WTC11 (cell line): ENCODE results near the gene DGKH. TPM values are rescaled to one million over a fixed set of nuclear protein-coding genes. Genes with fewer than 3 reads are reported as not detected.

ENCODE experiments used
- ATAC-seq: fragments of 200-7000 bp; cut with Tn5 transposase; 2 replicates; pipeline ENCODE4 v1.10.0; 2021; ENCODE audit warnings: mild to moderate bottlenecking, moderate library complexity
- CTCF ChIA-PET: fragments of 300-600 bp; sonication (Branson Sonifier 250); formaldehyde crosslinking; loops from one replicate; lab custom pipeline; 2021; ENCODE audit warnings: antibody characterized with exemption; lab: Charles Lee
- POLR2A ChIA-PET: fragments of 350-600 bp; sonication (Branson Sonifier 250); formaldehyde crosslinking; loops from one replicate; lab custom pipeline; 2021; ENCODE audit warnings: antibody characterized with exemption; lab: Charles Lee
- DNase-seq: peaks from one replicate; pipeline ENCODE4 v3.0.0; 2021; ENCODE audit warnings: low spot score
- H3K27ac Mint-ChIP-seq: 2 replicates; pipeline ENCODE4 v1.8.0; 2021; ENCODE audit warnings: mixed read lengths
- H3K27me3 Mint-ChIP-seq: 2 replicates; pipeline ENCODE4 v1.8.0; 2021; ENCODE audit warnings: low read depth, mild to moderate bottlenecking, moderate library complexity, mixed read lengths
- H3K36me3 Mint-ChIP-seq: 2 replicates; pipeline ENCODE4 v1.8.0; 2021; ENCODE audit warnings: mixed read lengths
- H3K4me1 Mint-ChIP-seq: 2 replicates; pipeline ENCODE4 v1.8.0; 2022; ENCODE audit warnings: mixed read lengths
- H3K4me3 Mint-ChIP-seq: 2 replicates; pipeline ENCODE4 v1.8.0; 2021; ENCODE audit warnings: mild to moderate bottlenecking, moderate library complexity, mixed read lengths
- H3K9me3 Mint-ChIP-seq: 2 replicates; pipeline ENCODE4 v1.8.0; 2021; ENCODE audit warnings: mixed read lengths
- CDX4 ChIP-seq: fragments of 250-450 bp; sonication (Bioruptor Pico); IDR thresholded peaks from 2 replicates; pipeline ENCODE4 v1.9.0; 2021; ENCODE audit warnings: moderate library complexity, mild to moderate bottlenecking, inconsistent platforms, borderline replicate concordance
- ELF4 ChIP-seq: sonication (generic); formaldehyde crosslinking; IDR thresholded peaks from 2 replicates; pipeline ENCODE4 v1.8.1; 2022; ENCODE audit warnings: low read depth, mild to moderate bottlenecking, moderate library complexity, missing genetic modification reagents
- ESRRA ChIP-seq: sonication (generic); formaldehyde crosslinking; IDR thresholded peaks from 2 replicates; pipeline ENCODE4 v1.8.1; 2022; ENCODE audit warnings: mild to moderate bottlenecking, missing genetic modification reagents, borderline replicate concordance
- ETV6 ChIP-seq: sonication (generic); formaldehyde crosslinking; IDR thresholded peaks from 2 replicates; pipeline ENCODE4 v1.8.1; 2022; ENCODE audit warnings: mild to moderate bottlenecking, missing genetic modification reagents
- GABPB1 ChIP-seq: sonication (generic); formaldehyde crosslinking; IDR thresholded peaks from 2 replicates; pipeline ENCODE4 v1.8.1; 2023; ENCODE audit warnings: mild to moderate bottlenecking, missing genetic modification reagents
- JAZF1 ChIP-seq: fragments of 250-450 bp; sonication (Bioruptor Pico); IDR thresholded peaks from 2 replicates; pipeline ENCODE4 v1.9.0; 2021; ENCODE audit warnings: moderate library complexity, mild to moderate bottlenecking, inconsistent platforms
- KAT7 ChIP-seq: sonication (generic); formaldehyde crosslinking; IDR thresholded peaks from 2 replicates; pipeline ENCODE4 v1.8.1; 2023; ENCODE audit warnings: missing genetic modification reagents, mild to moderate bottlenecking, borderline replicate concordance
- MLX ChIP-seq: sonication (generic); formaldehyde crosslinking; IDR thresholded peaks from 2 replicates; pipeline ENCODE4 v1.8.1; 2023; ENCODE audit warnings: mild to moderate bottlenecking, missing genetic modification reagents, moderate library complexity
- MXD4 ChIP-seq: fragments of 250-450 bp; sonication (Bioruptor Pico); IDR thresholded peaks from 2 replicates; pipeline ENCODE4 v1.8.0; 2021; ENCODE audit warnings: mild to moderate bottlenecking, moderate library complexity, borderline replicate concordance
- NR1H2 ChIP-seq: sonication (generic); formaldehyde crosslinking; IDR thresholded peaks from 2 replicates; pipeline ENCODE4 v1.9.0; 2021; ENCODE audit warnings: mild to moderate bottlenecking, moderate library complexity, missing genetic modification reagents
- NR3C1 ChIP-seq: sonication (generic); formaldehyde crosslinking; conservative IDR thresholded peaks from 2 replicates; pipeline ENCODE4 v1.8.1; 2023; ENCODE audit warnings: low read depth, mild to moderate bottlenecking, missing genetic modification reagents
- OVOL2 ChIP-seq: fragments of 250-450 bp; sonication (Bioruptor Pico); IDR thresholded peaks from 2 replicates; pipeline ENCODE4 v1.9.0; 2021; ENCODE audit warnings: mild to moderate bottlenecking, borderline replicate concordance
- PRDM15 ChIP-seq: sonication (generic); formaldehyde crosslinking; IDR thresholded peaks from 2 replicates; pipeline ENCODE4 v1.8.0; 2022; ENCODE audit warnings: missing genetic modification reagents
- PREB ChIP-seq: sonication (generic); formaldehyde crosslinking; IDR thresholded peaks from 2 replicates; pipeline ENCODE4 v1.8.1; 2022; ENCODE audit warnings: mild to moderate bottlenecking, missing genetic modification reagents, moderate library complexity, borderline replicate concordance
- SOX15 ChIP-seq: fragments of 250-450 bp; sonication (Bioruptor Pico); IDR thresholded peaks from 2 replicates; pipeline ENCODE4 v1.9.0; 2021; ENCODE audit warnings: mild to moderate bottlenecking
- STAT6 ChIP-seq: sonication (generic); formaldehyde crosslinking; conservative IDR thresholded peaks from 2 replicates; pipeline ENCODE4 v1.8.1; 2023; ENCODE audit warnings: mild to moderate bottlenecking, low read depth, missing genetic modification reagents, moderate library complexity
- TEAD1 ChIP-seq: sonication (generic); formaldehyde crosslinking; IDR thresholded peaks from 2 replicates; pipeline ENCODE4 v1.8.0; 2022; ENCODE audit warnings: mild to moderate bottlenecking, missing genetic modification reagents
- TEAD4 ChIP-seq: sonication (generic); formaldehyde crosslinking; IDR thresholded peaks from 2 replicates; pipeline ENCODE4 v1.8.0; 2022; ENCODE audit warnings: mild to moderate bottlenecking, missing genetic modification reagents
- ZNF219 ChIP-seq: sonication (generic); formaldehyde crosslinking; IDR thresholded peaks from 2 replicates; pipeline ENCODE4 v1.8.0; 2023; ENCODE audit warnings: missing genetic modification reagents, mild to moderate bottlenecking, borderline replicate concordance
- ZNF232 ChIP-seq: sonication (generic); formaldehyde crosslinking; IDR thresholded peaks from 2 replicates; pipeline ENCODE4 v1.8.0; 2022; ENCODE audit warnings: mild to moderate bottlenecking, missing genetic modification reagents
- total RNA-seq: library from RNA; stranded (reverse); gene quantifications from 3 replicates; pipeline ENCODE4 v1.2.3, GENCODE V29; 2021
- TF ChIP-seq, protein P1 (sequence below): sonication (generic); formaldehyde crosslinking; IDR thresholded peaks from 2 replicates; pipeline ENCODE4 v1.8.0; 2022; ENCODE audit warnings: mild to moderate bottlenecking, missing genetic modification reagents

Gene DGKH
- total RNA-seq, 1 experiment from 2014 or later = 7.6 TPM

- DNase-seq = no peak
- CTCF ChIA-PET = no interaction called here
- H3K36me3 Mint-ChIP-seq = peaks cover 9% of the 10 kb centered on the region
- TF ChIP-seq CDX4 (CRISPR knock-in tag) (no peak), GABPB1 (CRISPR knock-in tag) (no peak), NR1H2 (no peak), SOX15 (CRISPR knock-in tag) (no peak), STAT6 (CRISPR knock-in tag) (no peak), NR3C1 (CRISPR knock-in tag) (no peak), PREB (CRISPR knock-in tag) (no peak), ETV6 (CRISPR knock-in tag) (no peak), TEAD4 (CRISPR knock-in tag) (no peak)
- no peak overlapping the region for H3K27ac Mint-ChIP-seq
- POLR2A ChIA-PET = no interaction called here
- no peak for ATAC-seq
- H3K27me3 Mint-ChIP-seq = no peaks in the 10 kb centered on the region
- H3K4me3 Mint-ChIP-seq = no peak overlapping the region
- no peaks in the 10 kb centered on the region for H3K9me3 Mint-ChIP-seq
- no peaks in the 10 kb centered on the region for H3K4me1 Mint-ChIP-seq
Observed at GRCh38 chr13:42189061-42189460, 140.6 kb downstream of the DGKH start.

GRCh38 chr13:42190529-42190928 is 142.1 kb downstream of the DGKH start:
- Mint-ChIP-seq H3K27ac (no peak overlapping the region), H3K9me3 (no peaks in the 10 kb centered on the region), H3K36me3 (peaks cover 11% of the 10 kb centered on the region), H3K4me1 (no peaks in the 10 kb centered on the region), H3K4me3 (no peak overlapping the region), H3K27me3 (no peaks in the 10 kb centered on the region)
- ChIA-PET CTCF (no interaction called here), POLR2A (no interaction called here)
- DNase-seq = no peak
- TF ChIP-seq ESRRA (CRISPR knock-in tag) (no peak), ZNF219 (CRISPR knock-in tag) (no peak), TEAD1 (CRISPR knock-in tag) (no peak), MLX (CRISPR knock-in tag) (no peak), ZNF232 (no peak), KAT7 (CRISPR knock-in tag) (no peak), OVOL2 (CRISPR knock-in tag) (no peak), JAZF1 (no peak), CDX4 (CRISPR knock-in tag) (no peak), PRDM15 (CRISPR knock-in tag) (no peak), ELF4 (CRISPR knock-in tag) (no peak), MXD4 (no peak)
- TF ChIP-seq, protein P1, sequence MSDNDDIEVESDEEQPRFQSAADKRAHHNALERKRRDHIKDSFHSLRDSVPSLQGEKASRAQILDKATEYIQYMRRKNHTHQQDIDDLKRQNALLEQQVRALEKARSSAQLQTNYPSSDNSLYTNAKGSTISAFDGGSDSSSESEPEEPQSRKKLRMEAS = no peak
- TF ChIP-seq, all 79 proteins: peak for 0
- no peak for ATAC-seq
